ENCODE data around the gene ABAT.
"Not testable (repeated sequence)": the region's sequence is repeated elsewhere in the genome, so short reads cannot be mapped to it uniquely, and the experiment has no call there.

Gene ABAT

DNA sequence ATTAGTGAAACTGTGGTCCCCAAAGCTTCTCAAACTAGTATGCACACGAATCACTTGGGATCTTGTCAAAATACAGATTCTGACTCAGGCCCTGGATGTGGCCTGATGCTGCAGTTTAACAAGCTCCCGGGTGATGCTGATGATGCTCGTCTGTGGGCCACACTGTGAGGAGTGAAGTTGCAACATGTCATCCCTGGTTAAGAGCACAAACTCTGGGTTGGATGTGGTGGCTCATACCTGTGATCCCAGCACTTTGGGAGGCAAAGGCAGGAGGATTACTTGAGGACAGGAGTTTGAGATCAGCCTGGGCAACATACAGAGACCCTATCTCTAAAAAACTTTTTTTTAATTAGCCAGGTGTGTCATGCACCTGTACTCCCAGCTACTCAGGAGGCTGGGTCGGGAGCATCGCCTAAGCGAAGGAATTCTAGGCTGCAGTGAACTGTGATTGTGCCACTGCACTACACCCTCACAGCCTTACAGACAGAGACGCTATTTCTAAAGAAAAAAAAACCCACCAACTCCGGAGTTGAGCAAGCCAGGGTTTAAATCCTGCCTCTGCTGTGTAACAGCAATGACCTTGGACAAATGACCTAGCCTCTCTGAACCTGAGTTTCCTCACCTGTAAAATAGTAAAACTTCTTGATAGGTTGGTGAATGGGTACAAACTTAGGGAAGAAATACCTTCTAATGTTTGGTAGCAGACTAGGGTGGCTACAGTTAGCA, 24.4 kb upstream of the ABAT start:
- no peak for DNase-seq

DNA sequence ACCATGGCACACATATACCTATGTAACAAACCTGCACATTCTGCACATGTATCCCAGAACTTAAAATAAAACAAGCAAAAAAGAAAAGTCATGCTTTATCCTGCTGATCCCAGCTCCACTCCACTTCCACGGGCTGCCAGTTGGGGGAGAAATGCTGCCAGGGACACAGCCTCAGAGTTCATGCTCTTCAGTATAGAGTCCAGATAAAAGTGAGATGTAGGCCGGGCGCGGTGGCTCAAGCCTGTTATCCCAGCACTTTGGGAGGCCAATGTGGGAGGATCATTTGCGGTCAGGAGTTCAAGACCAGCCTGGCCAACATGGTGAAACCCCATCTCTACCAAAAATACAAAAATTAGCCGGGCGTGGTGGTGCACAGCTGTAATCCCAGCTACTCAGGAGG, 22.5 kb upstream of the ABAT start:
- DNase-seq: not testable (repeated sequence)

DNA sequence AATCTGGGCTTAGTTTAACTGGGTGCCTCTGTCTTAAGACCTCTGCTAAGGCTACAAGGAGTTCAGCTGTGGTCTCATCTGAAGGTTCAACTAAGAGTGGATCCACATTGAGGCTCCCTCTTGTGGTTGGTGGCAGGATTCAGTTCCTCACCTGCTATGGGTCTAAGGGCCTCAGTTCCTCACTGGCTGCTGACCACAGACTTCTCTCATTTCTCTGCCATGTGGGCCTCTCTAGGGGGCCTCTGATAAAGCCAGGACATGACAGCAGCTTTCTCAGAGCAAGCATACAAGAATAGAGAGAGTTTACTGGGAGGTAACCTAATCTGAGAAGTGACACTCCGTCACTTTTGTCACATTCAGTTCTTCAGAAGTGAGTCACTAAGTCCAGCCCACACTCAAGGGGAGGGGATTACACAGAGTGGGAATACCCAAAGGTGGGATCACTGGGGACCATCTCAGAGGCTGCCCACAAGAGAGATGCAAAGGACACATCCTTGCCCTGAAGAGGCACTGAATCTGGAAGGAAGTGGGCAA, 19.2 kb upstream of the ABAT start:
- no peak for DNase-seq

DNA sequence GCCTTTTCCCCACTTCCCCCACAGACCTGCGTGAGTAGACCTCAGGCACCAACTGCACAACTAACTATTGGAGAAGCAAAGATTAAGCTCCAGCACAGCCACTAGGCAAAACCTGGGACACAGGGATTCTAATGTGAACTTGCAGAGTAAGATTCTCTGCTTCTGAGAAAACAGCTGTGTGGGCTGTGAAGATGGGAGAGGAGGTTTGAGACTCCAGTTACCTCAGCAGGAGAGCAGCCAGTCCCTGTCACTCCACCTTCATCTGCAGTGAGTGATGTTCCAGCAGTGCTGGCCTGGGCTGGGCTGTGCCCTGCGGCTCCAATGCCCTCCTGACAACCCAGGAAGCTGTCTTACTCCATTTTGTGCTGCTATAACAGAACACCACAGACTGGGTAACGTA, 18.0 kb upstream of the ABAT start:
- DNase-seq: no peak

DNA sequence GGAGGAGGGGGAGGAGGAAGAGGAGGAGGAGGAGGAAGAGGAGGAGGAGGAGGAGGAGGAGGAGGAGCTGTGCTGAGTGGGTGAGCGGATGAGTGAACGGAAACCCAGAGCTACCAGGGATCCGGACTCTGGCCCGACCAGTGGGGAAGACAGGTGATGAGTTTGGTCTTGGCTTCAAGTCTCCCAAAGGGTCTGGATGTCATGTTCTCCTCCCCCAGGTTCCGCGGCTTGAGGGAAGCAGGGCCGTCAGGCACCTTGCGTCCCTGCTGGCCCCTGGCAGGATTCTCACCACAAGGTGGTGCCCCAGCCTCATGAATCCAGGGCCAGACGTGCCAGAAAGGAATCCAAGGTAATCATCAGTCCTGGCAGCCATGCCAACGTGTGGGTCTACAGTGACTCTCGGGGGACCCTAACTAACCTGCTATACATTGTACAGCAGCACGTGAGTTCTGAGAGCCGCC, 13.5 kb upstream of the ABAT start:
- DNase-seq: peak; percentile 50

DNA sequence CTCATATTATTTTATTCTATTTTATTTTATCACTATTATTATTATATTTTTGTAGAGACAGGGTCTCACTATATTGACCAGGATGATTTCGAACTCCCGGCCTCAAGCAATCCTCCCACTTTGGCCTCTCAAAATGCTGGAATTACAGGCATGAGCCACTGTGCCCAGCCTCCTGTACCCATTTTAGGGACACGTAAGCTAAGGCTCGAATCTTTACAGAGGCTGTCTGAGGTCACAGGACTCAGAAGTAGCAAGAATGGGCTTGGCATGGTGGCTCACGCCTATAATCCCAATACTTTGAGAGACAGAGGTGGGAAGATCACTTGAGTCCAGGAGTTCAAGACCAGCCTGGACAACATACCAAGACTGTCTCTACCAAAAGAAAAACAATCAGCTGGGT, 12.7 kb upstream of the ABAT start:
- no peak for DNase-seq

DNA sequence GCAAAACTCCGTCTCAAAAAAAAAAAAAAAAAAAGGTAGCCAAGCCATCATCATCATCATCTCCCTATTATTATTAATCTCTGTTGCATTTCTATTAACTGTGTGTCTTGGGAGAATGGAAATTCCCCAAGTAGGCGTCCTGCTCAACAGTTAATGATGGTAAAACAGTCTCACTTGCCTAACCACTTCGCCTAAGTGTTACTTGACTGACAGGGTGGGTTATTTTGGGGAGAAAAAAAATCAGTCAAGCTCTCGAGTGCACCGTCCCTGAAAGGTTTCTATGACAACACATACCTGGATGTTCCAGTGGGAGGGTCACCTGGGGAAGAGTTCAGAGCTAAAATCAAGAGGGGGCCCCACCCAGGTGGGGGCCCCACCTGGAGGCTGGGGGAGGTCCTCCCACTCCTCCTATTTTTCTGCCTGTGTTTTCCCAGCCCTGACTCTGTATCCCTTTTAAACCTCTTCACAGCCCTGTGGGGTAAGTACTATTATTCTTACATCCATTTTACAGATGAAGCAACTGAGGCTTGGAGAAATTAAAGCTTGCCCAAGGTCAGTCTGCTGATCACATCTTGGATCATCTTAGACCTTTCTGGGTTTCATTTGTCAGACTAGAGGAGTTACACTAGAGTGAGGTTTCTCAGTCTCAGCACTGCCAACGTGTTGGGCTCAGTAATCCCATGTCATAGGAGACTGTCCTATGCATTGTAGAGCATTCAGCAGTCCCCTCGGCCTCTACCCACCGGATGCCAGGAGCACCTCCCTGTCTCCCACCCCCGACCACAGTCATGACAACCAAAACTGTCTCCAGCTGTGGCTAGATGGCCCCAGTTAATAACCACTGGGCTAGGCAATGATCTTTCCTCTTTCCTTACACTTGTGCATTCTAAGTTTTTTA, 11.0 kb upstream of the ABAT start:
- DNase-seq: no peak

DNA sequence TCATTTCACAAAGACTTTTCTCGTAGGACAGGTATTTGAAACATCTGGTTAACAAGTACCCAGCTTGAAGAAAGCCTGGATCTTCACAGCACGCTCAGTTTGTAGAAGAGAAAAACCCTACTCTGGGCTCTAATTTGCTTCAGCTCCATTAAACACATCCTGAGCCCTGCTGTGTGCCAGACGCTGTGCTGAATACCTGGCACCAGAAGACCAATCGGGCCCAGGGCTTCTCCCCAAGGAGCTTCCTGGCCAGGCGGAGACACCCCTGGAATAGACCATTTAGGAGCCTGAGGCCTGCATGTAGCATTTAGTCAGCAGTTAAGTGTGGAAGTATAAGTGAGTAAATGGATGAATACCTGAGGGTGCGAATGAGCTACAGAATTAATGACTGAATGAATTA, 8.9 kb upstream of the ABAT start:
- no peak for DNase-seq

DNA sequence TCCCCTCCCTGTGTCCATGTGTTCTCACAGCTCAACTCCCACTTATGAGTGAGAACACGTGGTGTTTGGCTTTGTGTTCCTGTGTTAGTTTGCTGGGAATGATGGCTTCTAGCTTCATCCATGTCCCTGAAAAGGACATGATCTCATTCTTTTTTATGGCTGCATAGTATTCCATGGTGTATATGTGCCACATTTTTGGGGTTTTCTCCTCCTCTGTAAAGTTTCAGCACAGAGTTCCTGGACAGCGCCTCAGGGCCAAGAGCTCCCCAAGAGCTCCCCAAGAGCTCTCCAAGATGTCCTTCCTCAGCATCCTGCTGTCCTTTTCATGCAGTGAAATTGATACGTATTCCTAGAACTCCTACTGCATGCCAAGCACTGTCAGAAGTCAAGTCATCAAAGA, 6.9 kb upstream of the ABAT start:
- no peak for DNase-seq

DNA sequence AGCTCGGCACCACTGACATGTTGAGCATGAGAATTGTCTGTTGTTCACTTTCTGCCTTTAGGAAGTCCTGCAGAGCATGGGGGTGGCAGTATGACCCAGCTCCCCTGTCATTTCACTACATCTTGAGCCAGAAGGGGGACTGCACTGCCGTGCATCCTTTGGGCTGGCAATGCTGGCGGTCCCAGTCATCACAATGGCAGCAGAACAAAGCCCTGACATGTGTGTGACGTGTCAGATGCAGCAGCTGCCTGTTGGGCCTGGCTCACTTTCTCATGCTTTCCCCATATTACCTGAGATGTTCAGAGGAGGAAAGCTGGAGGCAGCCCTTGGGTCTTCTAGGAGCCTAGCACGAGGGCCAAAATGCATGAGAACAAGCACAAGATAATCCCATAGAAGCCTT, 6.3 kb upstream of the ABAT start:
- DNase-seq: no peak

DNA sequence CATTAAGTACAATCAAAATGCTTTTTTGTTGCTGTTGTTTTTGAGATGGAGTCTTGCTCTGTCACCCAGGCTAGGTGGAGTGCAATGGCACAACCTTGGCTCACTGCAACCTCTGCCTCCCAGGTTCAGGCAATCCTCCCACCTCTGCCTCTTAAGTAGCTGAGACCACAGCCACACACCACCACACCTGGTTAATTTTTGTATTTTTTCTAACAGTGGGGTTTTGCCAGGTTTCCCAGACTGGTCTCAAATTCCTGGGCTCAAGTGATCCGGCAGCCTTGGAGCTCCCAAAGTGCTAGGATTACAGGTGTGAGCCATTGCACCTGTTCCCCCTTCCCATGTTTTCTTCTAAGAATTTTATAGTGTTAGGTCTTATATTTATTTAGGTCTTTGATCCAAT, 4.9 kb upstream of the ABAT start:
- DNase-seq: no peak

DNA sequence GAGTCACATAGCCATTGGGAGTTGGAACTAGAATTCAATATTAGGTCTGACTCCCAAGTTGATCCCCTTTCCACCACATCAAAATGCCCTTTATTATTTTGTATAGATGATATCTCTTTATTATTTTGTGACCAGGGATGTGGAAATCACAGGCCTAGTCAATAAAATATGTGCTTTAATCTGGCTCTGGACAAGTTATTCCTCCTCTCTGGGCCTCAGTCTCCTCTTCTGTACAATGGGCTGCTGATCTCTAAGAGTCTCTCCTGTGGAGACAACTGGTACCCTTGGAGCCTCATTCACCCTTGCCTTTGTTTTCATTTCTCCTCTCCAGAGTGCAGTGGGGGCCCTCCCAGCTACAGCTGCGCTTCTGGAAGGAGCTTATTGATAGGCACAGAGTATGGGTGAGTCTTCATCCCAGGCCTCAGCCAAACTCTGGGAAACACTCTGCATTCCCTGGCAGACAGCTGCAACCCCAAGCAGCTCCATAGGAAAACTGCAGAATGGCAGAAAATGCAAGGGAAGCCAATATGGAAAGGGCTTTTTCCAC, 4.3 kb upstream of the ABAT start:
- DNase-seq: no peak

DNA sequence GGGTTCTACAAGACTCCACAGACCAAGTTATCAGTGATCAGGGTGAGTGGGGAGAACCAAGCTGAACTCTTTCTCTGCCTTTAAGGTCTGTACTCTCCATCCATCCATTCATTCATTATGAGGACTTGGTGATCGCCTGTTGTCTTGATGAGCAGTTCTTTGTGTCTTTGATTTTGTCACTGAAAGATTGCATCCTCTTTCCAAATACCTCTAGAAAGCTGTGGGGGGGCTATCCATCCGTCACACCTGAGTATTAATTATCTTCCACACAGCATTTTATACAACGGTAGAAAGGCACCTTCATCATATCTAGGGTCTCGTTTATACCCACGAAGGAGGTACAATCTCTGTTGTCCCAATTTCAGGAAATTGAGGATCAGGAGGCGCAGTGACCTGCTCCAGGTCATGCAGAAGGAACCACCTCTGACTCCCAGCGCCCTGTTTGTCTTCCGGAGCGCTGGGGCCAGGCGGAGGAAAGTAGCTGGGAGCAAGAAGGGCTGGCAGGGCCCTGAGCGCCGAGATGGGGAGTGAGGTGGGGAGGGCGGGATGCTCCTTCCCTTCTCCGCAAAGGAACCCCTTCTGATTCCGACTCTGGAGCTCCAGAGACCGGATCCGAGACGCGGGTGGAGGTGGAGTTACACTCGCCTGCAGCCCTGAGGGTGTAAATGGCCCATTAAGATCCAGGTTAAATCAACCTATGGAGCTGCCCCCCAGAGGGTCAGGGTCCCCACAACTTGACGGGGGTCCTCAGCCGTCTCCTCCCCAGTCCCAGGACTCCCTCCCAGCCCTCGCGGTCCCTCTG, 605 bp upstream of the ABAT start:
- DNase-seq: no peak

DNA sequence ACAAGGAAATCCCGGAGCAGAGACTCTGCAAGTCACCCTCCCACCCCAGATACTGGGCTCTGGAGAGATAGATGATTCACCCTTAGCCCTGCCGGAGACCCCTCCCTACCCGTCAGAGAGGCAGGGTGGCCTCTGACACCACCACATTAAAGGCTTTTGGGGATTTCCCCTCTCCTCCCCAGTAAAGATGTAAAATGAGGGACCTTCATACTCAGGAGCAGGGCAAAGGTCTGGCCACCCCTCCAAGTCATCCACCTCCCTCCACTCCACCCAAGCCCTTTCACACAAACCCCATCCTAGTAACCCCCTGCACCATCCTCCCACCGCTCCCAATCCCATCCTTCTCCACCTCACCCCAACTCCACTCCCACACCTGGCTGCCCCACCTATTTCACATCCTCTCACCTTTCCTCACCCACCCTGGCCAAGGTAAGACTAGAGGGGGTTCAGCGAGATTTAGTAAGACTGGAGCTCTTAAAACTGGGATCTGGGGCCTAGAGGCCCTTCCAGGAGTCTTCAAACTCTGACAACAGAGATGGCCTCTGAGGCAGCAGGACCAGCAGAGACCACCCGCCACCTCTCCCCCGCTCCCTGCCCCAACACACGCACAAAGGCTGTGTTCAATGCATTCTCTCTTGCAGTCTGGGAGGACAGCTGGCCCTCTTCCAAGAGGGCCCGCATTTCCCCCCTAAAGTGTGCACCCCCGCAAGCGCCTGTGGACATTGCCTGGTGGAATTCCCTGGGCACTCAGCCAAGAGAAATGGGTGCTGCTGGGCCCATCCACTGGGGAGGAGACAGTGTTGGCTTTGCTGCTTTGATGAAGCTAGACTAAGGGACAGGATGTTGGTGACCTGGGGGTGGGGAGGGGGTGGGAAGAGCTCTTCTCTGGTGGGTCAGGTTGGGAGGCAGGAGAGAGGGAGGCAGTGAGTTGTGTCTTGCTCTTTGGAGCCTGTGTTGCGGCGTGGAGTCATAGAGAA, 1.1 kb downstream of the ABAT start:
- DNase-seq: no peak

DNA sequence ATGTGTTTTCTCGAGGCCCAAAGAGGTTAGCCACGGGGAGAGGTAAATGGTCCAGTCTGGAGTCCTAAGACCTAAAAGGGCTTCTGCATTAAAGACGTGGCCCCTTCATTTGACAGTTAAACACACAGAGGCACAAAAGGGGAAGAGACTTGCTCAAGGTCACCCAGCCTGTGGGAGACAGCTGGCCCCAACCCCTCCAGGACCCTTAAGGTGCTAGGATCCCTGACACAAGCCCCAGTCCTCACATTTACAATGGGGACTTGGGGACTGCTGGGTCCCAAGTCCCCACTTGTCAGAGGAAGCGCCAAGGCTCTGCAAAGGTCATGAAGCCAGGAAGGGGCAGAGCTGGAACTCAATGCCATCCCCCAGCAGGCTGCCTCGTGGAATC, 1.7 kb downstream of the ABAT start:
- no peak for DNase-seq

DNA sequence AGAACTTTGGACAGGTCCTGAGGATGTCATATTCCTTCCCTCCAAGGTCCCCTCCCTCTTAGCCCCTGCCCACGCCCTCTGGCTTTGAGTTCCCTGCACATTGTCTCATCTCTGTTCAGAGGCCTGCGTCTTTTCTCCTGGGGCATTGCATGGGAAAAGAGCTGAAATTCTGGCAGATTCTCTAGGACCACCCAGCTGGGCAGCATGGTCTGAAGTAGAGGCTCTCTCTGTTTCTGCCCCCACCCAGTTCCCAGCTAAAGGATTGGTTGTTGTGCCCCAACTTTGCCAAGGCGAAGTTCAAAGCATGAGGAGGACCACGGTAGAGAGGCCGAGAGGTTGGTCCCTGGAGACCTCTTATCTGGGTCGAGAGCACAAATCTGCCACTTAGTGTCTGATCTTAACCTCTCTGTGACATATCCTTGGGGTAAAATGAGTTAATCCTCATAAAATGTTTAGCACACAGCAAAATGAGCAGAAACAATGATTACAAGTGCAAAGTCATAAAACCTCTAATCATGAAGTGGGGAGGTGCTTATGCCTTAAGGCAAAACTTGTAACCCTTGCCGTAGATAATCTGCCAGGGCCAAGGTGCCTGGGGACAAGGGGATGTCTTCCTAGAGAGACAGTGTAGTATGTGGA, 2.4 kb downstream of the ABAT start:
- DNase-seq: no peak

DNA sequence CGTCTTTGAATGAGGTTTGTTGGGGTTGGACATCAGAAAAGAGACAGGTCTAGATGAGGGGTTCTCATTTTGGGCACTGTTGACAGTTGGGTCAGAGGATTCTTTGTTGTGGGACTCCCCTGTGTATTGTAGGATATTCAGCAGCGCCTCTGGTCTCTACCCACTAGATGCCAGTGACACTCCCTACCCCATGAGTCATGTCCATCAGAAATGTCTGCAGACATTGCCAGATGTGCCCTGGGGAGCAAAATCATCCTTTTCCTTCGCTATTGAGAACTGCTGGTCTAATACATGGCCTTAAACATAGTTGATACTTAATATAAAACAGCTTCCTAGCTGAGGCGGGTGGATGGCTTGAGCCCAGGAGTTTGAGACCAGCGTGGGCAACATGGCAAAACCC, 3.1 kb downstream of the ABAT start:
- no peak for DNase-seq

DNA sequence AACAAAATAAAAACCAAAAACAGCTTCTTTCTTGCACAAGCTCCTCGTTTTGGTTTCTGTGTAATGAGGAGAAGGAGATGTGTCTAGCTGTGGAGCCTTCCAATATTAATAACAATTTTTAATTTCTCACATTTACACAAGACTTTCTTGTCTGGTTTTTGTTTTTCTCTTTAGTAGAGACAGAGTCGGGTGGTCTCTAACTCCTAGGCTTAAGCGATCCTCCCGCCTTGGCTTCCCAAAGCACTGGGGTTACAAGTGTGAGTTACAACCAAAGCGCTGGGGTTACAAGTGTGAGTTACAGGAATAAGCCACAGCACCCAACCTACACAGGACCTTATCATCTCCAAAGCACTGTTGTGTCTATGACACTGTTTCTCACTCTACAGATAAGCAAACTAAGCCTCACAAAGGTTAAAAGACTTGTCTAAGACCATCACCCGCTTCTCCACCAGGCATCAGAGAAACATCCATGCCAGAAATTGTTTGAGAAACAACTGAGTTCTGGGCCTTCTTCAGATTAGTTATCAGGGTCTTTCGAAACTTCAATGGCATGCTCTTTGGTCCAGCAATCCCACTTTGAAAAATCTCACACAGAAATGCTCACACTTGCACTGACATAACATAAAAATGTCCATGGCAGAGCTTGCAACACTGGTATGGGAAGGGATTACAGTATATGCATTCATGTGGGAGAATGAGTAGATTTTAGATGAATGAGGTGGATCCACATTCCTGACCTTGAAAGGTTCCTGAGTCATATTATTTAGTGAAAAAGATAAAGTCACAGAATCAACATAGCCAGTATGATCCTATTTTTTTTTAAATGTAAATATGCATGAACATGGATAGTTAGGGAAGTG, 3.9 kb downstream of the ABAT start:
- no peak for DNase-seq

DNA sequence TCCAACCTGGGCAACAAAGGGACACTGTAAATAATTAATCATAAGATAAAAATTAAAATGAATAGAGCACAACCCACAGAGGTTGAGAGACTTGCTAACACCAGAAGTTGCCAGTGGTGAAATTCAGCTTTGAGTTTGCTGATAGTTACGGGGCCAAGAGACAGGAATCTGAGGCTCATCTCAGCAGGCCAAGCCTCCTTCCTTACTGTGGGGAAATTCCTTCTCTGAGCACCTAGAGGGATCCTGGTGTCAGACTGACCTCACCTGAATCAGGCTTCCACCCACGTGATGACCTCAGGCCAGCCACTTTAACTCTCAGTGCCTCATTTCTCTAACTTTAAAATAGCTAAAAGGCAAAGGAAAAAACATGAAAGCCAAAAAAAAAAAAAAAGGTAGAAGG, 4.7 kb downstream of the ABAT start:
- DNase-seq: no peak

Measured in DMS 273 treated with DMSO at 0.1 percent for 48 hours (cell line).